HG03432 (cell line): ENCODE results near the gene BRMS1L.

Experiments
- ATAC-seq: cut with Tn5 transposase; IDR thresholded peaks from one replicate; pipeline ENCODE4 v1.9.1; 2021; ENCODE audit warnings: mild to moderate bottlenecking, moderate library complexity; ENCODE audit not compliant: unreplicated experiment

BRMS1L gene

DNA sequence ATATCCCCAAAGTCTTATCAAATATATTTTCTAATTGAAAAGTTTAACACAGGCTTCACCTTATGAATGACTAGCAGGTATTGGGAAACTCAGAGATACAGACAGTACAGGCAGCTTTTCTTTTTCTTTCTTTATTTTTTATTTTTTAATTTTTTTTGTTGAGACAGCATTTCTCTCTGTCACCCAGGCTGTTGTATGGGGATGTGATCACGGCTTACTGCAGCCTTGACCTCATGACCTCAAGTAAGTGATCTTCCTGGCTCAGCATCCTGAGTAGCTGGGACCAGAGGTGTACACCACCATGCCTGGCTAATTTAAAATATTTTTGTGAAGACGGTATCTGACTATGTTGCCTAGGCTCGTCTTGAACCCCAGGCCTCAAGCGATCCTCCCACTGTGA, 85.0 kb downstream of the BRMS1L start:
- no peak for ATAC-seq

DNA sequence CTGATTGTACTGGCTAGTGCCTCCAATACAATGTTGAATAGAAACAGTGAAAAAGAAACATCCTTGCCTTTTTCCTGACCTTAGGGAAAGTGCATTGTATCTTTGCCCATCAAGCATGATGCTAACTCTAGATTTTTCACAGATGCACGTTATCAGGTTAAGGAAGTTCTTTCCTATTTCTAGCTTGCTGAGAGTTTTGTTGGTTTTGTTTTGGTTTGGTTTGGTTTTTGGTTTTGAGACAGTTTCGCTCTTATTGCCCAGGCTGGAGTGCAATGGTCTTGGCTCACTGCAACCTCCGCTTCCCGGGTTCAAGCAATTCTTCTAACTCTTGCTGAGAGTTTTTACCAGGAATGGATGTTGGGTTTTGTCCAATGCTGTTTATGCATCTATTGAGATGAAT, 89.0 kb downstream of the BRMS1L start:
- ATAC-seq = no peak

DNA sequence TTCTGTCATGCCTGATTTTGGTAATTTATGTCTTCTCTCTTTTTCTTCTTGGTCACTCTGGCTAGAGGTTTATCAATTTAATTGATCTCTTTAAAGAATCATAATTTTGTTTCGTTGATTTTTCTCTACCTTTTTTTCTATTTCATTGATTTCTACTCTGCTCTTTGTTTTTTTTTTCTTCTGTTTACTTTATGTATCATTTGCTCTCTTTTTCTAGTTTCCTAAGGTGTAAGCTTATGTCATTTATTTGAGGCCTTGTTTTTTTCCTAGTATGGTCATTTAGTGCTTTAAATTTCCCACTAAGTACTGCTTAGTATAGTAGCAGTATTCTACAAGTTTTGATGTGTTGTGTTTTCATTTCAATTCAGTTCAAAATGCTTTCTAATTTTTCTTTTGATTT, 89.6 kb downstream of the BRMS1L start:
- no peak for ATAC-seq
